DMS153 treated with DMSO at 0.1 percent for 48 hours (cell line): ENCODE measurements around the gene THEMIS2.
A peak's percentile ranks its signal among the peaks of the same experiment; 100 is the strongest.

Source experiments
- DNase-seq: peaks from one replicate; lab custom pipeline; 2025; ENCODE audit not compliant: unreplicated experiment; lab: John Stamatoyannopoulos, UW

The THEMIS2 gene

DNA sequence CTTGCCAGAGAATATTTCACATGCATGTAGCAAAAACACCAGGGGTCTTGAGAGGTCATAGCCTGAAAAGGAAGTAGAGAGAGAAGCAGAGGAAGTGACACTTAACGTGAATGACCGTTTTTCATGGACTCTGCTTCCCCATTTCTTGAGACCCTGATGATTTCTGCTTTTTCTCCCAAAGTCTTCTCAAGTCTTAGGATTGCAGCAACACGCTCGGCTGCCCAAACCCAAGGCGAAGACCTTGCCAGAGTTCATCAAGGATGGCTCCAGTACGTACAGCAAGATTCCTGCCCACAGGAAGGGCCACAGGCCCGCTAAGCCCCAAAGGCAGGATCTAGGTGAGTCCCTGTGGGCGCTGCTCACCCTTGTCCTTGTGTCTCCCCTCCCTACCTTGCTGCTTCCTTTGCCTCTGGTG, 12.8 kb downstream of the THEMIS2 start:
- DNase-seq, result no peak

DNA sequence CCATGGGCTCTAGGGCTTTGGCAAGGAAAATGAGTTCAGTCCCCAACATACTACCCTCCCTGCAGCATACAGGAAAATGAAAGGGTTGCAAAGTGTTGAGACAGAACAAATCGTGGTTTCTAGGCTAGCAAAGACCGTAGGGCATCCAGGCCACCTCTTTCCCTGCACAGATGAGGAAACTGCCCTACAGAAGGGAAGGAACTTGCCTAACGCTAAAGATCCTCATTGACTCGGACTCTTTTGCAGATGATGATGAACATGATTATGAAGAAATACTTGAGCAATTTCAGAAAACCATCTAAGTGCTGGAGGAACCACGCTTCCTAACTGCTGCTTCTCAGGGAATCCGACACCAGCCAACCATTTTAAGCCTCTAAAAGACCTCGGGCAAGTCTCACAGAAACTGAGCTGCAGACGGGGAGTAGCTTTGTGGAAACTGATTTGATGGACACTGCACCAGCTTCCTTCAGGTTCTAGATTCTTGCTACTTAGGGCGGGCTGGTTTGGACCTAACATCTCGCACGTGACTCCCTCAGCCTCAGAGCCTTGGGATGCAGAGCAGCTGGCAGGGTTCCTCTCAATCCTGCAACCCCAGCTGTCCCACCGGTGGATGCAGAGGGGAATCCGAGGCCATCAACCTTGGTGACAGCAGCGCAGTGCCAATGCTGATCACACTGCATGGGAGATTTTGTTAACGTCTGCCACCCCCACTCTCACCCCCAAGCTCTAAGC, 13.4 kb downstream of the THEMIS2 start:
- no peak for DNase-seq

DNA sequence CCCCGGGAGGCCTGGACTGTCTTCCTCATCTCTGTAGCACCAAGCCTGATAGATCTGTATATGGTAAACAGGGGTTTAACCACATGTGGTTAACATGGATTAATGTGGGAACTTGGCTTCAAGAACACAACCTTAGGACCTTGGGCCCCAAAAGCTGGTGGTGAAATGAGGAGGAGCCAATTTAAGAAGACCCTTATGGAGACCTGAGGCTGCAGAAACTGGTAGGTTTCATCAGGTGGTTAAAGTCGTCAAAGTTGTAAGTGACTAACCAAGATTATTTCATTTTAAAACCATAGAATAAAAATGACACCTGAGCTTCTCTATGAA, 14.0 kb downstream of the THEMIS2 start:
- no peak for DNase-seq

DNA sequence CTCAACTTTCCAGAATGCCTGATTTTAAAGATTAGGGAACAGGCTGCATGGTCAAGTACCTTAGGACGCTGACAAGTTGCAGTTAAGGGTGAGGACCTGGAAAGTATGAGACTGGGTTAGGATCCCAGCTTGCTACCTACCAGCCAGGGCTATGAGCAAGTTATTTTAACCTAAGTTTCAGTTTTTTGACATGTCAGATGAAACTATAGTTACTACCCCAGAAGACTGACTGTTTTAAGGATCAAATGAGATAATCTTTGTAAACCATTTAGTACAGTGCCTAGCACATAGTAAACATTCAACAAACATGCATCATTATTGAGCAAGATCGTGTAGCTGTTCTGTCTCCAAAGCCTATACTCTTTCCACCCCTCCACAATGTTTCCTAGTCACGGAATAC, 14.4 kb downstream of the THEMIS2 start:
- DNase-seq, result no peak

DNA sequence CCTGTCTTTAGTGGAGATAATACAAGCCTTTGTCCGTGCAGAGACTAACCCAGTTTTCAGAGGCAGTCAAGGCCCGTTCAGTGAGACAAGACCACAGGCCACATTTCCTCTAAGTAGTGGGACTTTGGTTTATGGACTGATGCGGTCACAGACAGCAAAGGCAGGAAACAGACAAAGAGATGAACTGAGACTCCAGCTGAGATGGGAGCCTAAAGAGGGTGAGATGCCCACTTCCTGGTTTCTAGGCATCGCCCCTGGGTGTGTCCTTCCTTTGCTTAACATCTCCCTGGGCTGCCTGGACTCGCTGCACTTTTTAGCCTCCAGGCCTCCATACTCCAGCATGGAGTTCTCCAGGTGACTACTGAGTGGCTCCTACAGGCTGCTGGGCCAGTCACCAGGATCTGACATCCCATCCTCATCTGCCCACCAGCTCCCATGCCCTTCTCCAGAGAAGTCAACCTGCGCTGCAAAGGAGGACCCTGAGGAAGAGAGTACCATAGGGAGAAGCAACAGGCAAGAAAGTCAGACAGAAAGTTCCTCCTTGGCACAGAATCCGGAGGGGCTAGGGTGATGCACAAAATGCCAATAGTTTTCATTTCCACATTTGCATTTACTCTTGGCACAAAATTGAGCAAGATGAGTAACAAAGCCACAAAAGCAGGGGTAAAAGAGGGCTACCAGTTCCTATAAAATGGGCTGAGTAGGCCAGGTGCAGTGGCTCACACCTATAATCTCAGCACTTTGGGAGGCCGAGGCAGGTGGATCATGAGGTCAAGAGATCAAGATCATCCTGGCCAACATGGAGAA, 15.1 kb downstream of the THEMIS2 start:
- DNase-seq, result no peak

DNA sequence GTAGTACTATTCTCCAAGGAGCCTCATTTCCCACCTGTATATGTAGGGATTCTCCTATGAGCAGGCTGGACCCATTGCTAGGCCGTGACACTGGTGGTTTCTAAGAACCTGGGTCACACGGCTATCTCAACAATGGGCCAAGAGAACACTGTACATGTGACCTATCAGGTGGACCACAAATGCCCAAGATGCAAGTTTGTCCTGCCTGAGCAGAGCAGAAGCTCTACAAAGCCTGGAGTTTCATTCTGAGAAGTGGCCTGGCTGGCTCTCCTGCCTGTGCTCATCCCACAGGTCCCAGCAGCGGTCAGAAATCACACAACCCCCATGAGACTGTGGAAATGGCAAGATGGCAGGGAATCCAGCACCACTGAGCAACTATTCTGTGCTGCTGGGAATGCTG, 17.2 kb downstream of the THEMIS2 start:
- DNase-seq, result no peak

DNA sequence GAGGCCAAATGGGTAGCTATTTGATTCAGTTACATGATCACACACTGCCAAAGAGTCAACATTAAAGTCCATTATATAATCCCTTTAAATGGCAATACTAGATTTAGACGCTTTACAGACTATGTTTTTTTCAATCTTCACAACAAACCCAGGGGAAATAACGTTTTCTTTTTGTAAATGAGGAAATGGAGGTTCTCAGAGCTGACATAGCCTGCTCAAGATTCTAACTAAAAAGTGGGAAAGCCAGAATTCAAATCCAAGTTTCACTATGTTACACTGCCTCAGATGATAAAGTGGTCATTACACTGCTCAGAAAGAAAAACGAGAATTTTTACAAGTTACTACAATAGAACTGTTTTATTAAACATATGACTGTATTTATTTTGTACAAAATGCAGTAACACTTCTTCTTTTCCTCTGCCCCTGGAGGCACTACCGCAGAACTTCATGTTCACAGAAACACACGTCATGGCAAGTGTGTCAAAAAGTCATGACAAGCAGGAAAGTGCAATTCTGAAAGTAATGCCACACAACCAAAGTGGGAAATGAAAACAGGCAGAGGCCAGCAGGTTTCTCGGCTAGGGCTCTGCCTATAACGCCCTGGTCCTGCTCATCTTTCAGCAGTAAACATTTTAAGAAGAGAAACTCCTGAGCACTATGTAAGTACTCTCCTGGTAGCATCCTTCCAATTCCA, 19.0 kb downstream of the THEMIS2 start:
- no peak for DNase-seq

DNA sequence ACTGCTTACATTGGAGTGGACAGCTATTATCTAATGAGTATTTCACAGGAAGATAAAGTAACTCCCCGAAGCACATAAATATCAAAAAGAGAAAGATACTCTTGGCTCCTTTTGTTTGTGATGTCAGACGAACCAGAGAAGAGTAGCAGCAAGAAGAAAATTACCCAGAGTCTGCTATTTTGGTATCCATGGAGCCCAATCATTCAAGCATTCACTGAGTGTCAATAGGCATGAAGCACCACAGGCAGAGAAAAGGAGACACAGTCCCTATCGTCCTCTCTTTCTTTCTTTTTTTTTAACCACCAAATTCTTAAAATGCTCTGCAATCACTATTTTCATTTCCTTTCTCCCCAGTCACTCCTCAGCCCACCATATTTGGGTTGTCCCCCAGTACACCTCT, 22.2 kb downstream of the THEMIS2 start:
- DNase-seq, result no peak

DNA sequence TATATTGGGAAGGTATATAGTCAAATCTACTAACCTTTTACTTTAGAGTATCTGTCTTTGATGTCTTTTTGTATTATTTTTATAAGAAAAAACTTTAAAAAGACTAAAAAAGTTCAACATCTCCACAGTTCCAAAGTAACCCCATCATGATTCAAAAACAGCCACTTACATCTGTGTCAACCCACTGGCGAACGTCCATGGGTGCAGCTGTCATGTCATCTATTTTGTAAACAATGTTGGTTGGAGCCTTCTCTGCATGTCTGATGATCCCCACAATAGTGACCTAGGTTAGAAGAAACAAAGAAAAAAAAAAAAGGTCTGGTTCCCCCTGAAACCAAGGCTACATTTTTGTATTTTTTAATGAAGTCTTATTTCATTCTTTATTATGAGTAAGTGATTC, 34.4 kb downstream of the THEMIS2 start:
- DNase-seq, result no peak

DNA sequence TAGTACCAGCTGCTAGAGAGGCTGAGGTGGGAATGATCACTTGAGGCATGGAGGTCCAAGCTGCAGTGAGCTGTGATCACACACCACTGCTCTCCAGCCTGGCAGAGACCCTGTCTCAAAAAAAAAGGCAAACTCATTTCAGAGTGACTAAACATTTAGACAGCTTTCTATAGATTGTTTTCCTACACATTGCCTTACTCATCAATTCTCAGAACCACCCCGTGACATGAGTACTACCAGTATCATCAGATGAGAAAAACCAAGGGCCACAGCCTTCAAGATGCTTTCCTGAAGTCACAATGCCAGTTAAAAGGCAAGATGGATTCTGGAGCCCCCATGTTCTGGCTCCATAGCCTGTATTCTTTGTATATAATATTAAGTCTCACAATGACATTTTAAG, 40.1 kb downstream of the THEMIS2 start:
- no peak for DNase-seq

DNA sequence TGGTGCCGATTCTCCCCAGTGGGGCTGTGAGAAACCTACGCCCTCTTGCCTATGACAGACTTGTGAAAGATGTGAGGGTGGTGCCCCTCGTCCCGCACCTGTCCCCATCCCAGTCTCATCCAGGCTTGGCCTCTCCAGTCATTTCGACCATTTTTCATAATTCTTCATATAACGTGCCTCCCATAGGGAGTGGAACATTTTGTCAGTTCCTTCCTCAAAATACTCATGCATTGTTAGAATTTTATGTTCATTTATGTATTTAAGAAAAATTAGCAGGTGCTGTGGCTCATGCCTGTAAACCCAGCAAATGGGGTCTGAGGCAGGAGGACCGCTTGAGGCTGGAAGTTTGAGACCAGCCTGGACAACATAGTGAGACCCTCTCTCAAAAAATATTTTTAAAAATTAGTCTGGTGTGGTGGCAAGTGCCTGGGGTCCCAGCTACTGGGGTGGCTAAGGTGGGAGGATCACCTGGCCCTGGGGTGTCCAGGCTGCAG, 42.8 kb downstream of the THEMIS2 start:
- no peak for DNase-seq

DNA sequence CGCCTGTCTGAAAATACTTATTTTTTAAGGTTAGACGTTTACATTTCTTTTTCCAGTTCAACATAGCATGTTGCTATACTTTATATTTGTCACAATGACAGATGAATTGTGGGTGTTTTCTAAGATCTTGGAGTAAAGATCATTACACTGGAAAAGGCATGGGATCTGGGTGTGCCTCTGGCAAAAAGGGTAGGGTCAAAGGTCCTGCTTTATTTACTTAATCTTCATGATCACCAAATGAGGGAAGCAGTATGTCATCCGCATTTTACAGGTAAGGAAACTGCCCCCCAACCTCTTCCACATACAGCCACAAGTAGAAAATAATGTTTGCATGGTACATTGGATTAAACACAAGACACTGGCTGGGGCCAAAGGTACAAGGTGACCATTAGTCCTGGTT, 49.9 kb downstream of the THEMIS2 start:
- DNase-seq, result no peak

DNA sequence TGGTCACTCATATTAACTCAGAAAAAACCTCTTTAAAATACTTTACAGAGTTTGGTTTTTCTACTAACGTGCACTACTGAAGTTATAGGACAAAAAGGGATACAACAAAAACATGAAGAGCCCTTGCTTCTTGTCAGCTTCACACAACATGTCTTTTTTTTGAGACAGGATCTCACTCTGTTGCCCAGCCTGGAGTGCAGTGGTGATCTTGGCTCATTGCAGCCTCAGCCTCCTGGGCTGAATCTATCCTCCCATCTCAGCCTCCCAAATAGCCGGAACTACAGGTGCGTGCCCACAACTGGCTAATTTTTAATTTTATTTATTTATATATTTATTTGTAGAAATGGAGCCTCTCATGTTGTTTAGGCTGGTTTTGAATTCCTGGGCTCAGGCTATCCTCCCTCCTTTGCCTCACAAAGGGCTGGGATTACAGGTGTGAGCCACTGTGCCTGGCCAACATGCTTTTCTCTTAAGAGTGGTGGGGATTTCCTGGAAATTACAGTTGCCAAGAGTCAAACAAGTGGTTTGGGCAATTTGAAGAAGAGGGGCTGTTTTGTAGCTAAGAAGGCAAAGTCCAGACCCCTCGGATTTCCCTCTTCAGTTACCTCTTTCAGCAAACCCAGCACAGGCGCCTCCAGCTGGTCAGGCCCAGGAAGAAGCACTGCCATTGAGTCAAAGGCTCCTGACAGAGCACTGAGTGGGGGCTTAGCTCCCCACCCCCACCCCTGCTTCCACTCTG, 56.0 kb downstream of the THEMIS2 start:
- DNase-seq, result no peak

DNA sequence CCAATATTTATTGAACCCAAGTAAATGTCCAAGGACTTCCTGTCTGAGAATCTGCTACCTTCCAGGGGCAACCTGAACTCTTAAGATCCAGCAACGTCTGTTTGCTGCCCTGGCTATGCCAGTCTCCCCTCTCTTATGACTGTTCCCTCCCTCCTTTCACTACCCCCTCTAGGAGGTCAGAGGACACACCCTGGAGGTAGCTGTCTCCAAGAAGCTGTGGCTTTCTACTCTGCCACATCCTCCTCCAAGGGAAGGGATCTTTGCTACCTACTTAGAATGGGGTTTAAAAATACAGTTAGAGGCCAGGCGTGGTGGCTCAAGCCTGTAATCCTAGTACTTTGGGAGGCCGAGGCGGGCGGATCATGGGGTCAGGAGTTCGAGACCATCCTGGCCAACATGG, 58.8 kb downstream of the THEMIS2 start:
- no peak for DNase-seq

DNA sequence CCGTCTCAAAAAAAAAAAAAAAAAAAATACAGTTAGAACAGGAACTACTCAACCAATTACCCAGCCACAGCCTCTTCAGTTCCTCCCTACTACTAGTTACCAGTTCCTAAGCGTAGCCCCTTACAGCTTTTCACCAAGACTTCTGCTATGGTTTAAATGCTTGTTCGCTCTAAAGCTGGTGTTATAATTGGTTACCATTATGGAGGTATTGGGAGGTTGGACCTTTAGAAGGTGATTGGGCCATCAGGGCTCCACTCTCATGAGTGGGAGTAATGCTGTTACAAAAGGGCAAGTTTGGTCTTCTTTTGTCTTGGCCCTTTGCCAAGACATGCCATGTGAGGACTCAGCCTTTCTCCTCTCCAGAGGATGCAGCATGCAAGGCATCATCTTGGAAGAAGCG, 59.4 kb downstream of the THEMIS2 start:
- DNase-seq, result no peak

DNA sequence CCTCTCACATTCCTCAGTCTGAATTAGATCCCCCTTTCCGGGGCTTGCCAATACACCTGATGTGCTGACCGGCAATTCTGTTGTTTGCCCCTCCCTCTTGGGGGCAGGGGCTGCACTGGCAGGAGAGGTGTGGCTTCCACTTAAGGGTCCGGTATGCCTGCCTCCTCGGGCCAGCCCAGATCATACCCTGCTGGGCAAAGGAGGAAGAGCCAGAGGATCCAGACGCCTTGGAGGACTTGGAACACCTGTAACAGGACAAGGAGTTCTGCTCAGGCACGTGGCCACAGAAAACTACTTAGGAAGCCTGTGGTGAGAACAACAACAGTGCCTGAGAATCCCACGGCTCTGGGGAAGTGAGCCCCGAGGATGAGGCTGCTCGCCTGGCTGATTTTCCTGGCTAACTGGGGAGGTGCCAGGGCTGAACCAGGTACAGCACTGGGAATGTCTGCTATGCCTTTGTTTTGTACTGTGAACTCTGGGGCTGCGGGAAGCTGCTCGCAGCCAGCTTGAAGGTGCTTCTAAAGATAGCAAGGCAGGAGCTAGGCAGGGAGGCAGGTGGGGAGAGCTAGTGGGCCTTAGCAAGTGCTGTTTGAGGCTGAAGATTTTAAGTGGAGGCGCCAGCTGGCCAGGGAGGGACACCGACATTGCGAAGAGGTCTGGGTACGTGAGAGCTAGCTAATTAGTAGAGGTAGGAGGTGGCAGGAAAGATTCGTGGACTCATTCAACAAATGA, 62.6 kb downstream of the THEMIS2 start, which contains the start of gene SMPDL3B:
Gene SMPDL3B, plus strand, starts transcription at position 183 of the 732 bp plus-strand sequence. Its CDS starts 184 bp downstream, at position 367.
- peak; percentile 80 for DNase-seq

DNA sequence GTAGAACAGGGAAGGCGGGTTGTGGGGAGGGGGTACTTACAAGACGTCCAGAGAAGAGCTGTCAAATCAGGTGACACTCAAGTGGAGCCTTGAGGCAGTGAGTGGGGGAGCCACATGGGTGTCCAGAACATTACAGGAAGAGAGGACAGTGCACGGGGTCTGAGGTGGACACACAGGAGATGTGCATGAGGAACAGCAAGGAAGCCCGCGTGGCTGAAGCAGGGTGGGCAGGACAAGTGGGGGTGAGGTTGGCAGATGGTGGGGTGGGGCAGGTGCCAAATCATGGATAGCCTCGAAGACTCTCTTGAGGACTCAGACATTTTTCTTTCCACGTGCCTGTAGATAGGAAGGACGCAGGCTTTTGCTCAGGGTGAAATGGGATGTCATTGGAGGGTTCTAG, 63.4 kb downstream of the THEMIS2 start:
- DNase-seq, result no peak
